WTC11 (cell line): ENCODE measurements around the gene MATR3. TPM values are rescaled to one million over a fixed set of nuclear protein-coding genes. Genes with fewer than 3 reads are reported as not detected.

ENCODE experiments used
- ATAC-seq: fragments of 200-7000 bp; cut with Tn5 transposase; 2 replicates; pipeline ENCODE4 v1.10.0; 2021; ENCODE audit warnings: mild to moderate bottlenecking, moderate library complexity
- CTCF ChIA-PET: fragments of 300-600 bp; sonication (Branson Sonifier 250); formaldehyde crosslinking; loops from one replicate; lab custom pipeline; 2021; ENCODE audit warnings: antibody characterized with exemption; lab: Charles Lee
- POLR2A ChIA-PET: fragments of 350-600 bp; sonication (Branson Sonifier 250); formaldehyde crosslinking; loops from one replicate; lab custom pipeline; 2021; ENCODE audit warnings: antibody characterized with exemption; lab: Charles Lee
- DNase-seq: peaks from one replicate; pipeline ENCODE4 v3.0.0; 2021; ENCODE audit warnings: low spot score
- H3K27ac Mint-ChIP-seq: 2 replicates; pipeline ENCODE4 v1.8.0; 2021; ENCODE audit warnings: mixed read lengths
- H3K27me3 Mint-ChIP-seq: 2 replicates; pipeline ENCODE4 v1.8.0; 2021; ENCODE audit warnings: low read depth, mild to moderate bottlenecking, moderate library complexity, mixed read lengths
- H3K36me3 Mint-ChIP-seq: 2 replicates; pipeline ENCODE4 v1.8.0; 2021; ENCODE audit warnings: mixed read lengths
- H3K4me1 Mint-ChIP-seq: 2 replicates; pipeline ENCODE4 v1.8.0; 2022; ENCODE audit warnings: mixed read lengths
- H3K4me3 Mint-ChIP-seq: 2 replicates; pipeline ENCODE4 v1.8.0; 2021; ENCODE audit warnings: mild to moderate bottlenecking, moderate library complexity, mixed read lengths
- H3K9me3 Mint-ChIP-seq: 2 replicates; pipeline ENCODE4 v1.8.0; 2021; ENCODE audit warnings: mixed read lengths
- EMX1 ChIP-seq: fragments of 250-450 bp; sonication (Bioruptor Pico); IDR thresholded peaks from 2 replicates; pipeline ENCODE4 v1.8.0; 2021; ENCODE audit warnings: mild to moderate bottlenecking
- ESRRA ChIP-seq: sonication (generic); formaldehyde crosslinking; IDR thresholded peaks from 2 replicates; pipeline ENCODE4 v1.8.1; 2022; ENCODE audit warnings: mild to moderate bottlenecking, missing genetic modification reagents, borderline replicate concordance
- KAT7 ChIP-seq: sonication (generic); formaldehyde crosslinking; IDR thresholded peaks from 2 replicates; pipeline ENCODE4 v1.8.1; 2023; ENCODE audit warnings: missing genetic modification reagents, mild to moderate bottlenecking, borderline replicate concordance
- NR1H2 ChIP-seq: sonication (generic); formaldehyde crosslinking; IDR thresholded peaks from 2 replicates; pipeline ENCODE4 v1.9.0; 2021; ENCODE audit warnings: mild to moderate bottlenecking, moderate library complexity, missing genetic modification reagents
- RORB ChIP-seq: fragments of 250-450 bp; sonication (Bioruptor Pico); IDR thresholded peaks from 2 replicates; pipeline ENCODE4 v1.9.0; 2021; ENCODE audit warnings: mild to moderate bottlenecking
- ZNF263 ChIP-seq: sonication (generic); formaldehyde crosslinking; IDR thresholded peaks from 2 replicates; pipeline ENCODE4 v1.8.1; 2022; ENCODE audit warnings: low read depth, mild to moderate bottlenecking, moderate library complexity, missing genetic modification reagents
- total RNA-seq: library from RNA; stranded (reverse); gene quantifications from 3 replicates; pipeline ENCODE4 v1.2.3, GENCODE V29; 2021
- TF ChIP-seq, protein P1 (sequence below): sonication (generic); formaldehyde crosslinking; IDR thresholded peaks from 2 replicates; pipeline ENCODE4 v1.8.0; 2023; ENCODE audit warnings: missing genetic modification reagents
- TF ChIP-seq, protein P2 (sequence below): fragments of 200-600 bp; IDR thresholded peaks from 2 replicates; pipeline ENCODE4 v1.8.0; 2022; ENCODE audit warnings: antibody characterized with exemption
- TF ChIP-seq, protein P3 (sequence below): sonication (generic); formaldehyde crosslinking; IDR thresholded peaks from 2 replicates; pipeline ENCODE4 v1.8.0; 2023; ENCODE audit warnings: missing genetic modification reagents, mild to moderate bottlenecking, borderline replicate concordance
- TF ChIP-seq, protein P4 (sequence below): sonication (generic); formaldehyde crosslinking; IDR thresholded peaks from 2 replicates; pipeline ENCODE4 v1.8.0; 2023; ENCODE audit warnings: mild to moderate bottlenecking, missing genetic modification reagents
- TF ChIP-seq, protein P5 (sequence below): fragments of 250-450 bp; sonication (Bioruptor Pico); conservative IDR thresholded peaks from 2 replicates; pipeline ENCODE4 v1.9.0; 2021; ENCODE audit warnings: mild to moderate bottlenecking
- TF ChIP-seq, protein P6 (sequence below): fragments of 250-450 bp; sonication (Bioruptor Pico); IDR thresholded peaks from 2 replicates; pipeline ENCODE4 v2.1.2; 2022; ENCODE audit warnings: mild to moderate bottlenecking, moderate library complexity

MATR3 gene
- total RNA-seq, 1 experiment from 2014 or later: 290 TPM

DNA sequence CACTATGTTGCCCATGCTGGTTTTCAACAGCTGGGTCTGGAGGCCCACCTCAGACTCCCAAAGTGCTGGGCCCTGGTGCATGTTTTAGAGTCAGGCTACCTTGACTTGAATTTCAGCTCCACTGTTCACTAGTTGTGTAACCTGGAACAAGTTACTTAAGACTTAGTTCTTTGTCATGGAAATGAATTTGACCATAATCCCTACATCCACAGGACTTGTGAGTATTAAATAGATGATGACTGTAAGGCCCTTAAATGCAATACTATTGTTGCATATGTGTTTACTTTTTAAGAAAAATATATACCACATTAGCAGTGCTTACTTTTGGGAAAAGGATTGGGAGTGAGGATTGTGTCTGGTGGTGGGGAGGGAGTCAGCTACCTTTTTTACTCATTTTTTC is 64.5 kb downstream of the MATR3 start:
- Mint-ChIP-seq H3K4me1 (peaks cover 4% of the 10 kb centered on the region), H3K9me3 (no peaks in the 10 kb centered on the region), H3K27ac (0 out of 2 replicates have a peak overlapping the region, but pooled peaks have one; percentile 44), H3K27me3 (no peaks in the 10 kb centered on the region), H3K36me3 (peaks cover 21% of the 10 kb centered on the region), H3K4me3 (no peak overlapping the region)
- ChIA-PET POLR2A (interaction anchor here (1.2 kb wide), 1 partner anchor 61 kb away, joined by 3 read pairs; no protein-coding TSS in a partner anchor), CTCF (no interaction called here)
- DNase-seq (no peak), ATAC-seq (no peak)
- TF ChIP-seq EMX1 (CRISPR knock-in tag) (no peak), ZNF263 (CRISPR knock-in tag) (no peak), NR1H2 (CRISPR knock-in tag) (no peak), RORB (no peak), ESRRA (CRISPR knock-in tag) (no peak), KAT7 (CRISPR knock-in tag) (no peak)
- TF ChIP-seq, protein P1, sequence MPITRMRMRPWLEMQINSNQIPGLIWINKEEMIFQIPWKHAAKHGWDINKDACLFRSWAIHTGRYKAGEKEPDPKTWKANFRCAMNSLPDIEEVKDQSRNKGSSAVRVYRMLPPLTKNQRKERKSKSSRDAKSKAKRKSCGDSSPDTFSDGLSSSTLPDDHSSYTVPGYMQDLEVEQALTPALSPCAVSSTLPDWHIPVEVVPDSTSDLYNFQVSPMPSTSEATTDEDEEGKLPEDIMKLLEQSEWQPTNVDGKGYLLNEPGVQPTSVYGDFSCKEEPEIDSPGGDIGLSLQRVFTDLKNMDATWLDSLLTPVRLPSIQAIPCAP (CRISPR knock-in tag): no peak
- TF ChIP-seq, protein P2, sequence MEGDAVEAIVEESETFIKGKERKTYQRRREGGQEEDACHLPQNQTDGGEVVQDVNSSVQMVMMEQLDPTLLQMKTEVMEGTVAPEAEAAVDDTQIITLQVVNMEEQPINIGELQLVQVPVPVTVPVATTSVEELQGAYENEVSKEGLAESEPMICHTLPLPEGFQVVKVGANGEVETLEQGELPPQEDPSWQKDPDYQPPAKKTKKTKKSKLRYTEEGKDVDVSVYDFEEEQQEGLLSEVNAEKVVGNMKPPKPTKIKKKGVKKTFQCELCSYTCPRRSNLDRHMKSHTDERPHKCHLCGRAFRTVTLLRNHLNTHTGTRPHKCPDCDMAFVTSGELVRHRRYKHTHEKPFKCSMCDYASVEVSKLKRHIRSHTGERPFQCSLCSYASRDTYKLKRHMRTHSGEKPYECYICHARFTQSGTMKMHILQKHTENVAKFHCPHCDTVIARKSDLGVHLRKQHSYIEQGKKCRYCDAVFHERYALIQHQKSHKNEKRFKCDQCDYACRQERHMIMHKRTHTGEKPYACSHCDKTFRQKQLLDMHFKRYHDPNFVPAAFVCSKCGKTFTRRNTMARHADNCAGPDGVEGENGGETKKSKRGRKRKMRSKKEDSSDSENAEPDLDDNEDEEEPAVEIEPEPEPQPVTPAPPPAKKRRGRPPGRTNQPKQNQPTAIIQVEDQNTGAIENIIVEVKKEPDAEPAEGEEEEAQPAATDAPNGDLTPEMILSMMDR: no peak
- TF ChIP-seq, protein P3, sequence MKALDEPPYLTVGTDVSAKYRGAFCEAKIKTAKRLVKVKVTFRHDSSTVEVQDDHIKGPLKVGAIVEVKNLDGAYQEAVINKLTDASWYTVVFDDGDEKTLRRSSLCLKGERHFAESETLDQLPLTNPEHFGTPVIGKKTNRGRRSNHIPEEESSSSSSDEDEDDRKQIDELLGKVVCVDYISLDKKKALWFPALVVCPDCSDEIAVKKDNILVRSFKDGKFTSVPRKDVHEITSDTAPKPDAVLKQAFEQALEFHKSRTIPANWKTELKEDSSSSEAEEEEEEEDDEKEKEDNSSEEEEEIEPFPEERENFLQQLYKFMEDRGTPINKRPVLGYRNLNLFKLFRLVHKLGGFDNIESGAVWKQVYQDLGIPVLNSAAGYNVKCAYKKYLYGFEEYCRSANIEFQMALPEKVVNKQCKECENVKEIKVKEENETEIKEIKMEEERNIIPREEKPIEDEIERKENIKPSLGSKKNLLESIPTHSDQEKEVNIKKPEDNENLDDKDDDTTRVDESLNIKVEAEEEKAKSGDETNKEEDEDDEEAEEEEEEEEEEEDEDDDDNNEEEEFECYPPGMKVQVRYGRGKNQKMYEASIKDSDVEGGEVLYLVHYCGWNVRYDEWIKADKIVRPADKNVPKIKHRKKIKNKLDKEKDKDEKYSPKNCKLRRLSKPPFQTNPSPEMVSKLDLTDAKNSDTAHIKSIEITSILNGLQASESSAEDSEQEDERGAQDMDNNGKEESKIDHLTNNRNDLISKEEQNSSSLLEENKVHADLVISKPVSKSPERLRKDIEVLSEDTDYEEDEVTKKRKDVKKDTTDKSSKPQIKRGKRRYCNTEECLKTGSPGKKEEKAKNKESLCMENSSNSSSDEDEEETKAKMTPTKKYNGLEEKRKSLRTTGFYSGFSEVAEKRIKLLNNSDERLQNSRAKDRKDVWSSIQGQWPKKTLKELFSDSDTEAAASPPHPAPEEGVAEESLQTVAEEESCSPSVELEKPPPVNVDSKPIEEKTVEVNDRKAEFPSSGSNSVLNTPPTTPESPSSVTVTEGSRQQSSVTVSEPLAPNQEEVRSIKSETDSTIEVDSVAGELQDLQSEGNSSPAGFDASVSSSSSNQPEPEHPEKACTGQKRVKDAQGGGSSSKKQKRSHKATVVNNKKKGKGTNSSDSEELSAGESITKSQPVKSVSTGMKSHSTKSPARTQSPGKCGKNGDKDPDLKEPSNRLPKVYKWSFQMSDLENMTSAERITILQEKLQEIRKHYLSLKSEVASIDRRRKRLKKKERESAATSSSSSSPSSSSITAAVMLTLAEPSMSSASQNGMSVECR (CRISPR knock-in tag): no peak
- TF ChIP-seq, protein P4, sequence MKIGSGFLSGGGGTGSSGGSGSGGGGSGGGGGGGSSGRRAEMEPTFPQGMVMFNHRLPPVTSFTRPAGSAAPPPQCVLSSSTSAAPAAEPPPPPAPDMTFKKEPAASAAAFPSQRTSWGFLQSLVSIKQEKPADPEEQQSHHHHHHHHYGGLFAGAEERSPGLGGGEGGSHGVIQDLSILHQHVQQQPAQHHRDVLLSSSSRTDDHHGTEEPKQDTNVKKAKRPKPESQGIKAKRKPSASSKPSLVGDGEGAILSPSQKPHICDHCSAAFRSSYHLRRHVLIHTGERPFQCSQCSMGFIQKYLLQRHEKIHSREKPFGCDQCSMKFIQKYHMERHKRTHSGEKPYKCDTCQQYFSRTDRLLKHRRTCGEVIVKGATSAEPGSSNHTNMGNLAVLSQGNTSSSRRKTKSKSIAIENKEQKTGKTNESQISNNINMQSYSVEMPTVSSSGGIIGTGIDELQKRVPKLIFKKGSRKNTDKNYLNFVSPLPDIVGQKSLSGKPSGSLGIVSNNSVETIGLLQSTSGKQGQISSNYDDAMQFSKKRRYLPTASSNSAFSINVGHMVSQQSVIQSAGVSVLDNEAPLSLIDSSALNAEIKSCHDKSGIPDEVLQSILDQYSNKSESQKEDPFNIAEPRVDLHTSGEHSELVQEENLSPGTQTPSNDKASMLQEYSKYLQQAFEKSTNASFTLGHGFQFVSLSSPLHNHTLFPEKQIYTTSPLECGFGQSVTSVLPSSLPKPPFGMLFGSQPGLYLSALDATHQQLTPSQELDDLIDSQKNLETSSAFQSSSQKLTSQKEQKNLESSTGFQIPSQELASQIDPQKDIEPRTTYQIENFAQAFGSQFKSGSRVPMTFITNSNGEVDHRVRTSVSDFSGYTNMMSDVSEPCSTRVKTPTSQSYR (CRISPR knock-in tag): no peak
- TF ChIP-seq, protein P5, sequence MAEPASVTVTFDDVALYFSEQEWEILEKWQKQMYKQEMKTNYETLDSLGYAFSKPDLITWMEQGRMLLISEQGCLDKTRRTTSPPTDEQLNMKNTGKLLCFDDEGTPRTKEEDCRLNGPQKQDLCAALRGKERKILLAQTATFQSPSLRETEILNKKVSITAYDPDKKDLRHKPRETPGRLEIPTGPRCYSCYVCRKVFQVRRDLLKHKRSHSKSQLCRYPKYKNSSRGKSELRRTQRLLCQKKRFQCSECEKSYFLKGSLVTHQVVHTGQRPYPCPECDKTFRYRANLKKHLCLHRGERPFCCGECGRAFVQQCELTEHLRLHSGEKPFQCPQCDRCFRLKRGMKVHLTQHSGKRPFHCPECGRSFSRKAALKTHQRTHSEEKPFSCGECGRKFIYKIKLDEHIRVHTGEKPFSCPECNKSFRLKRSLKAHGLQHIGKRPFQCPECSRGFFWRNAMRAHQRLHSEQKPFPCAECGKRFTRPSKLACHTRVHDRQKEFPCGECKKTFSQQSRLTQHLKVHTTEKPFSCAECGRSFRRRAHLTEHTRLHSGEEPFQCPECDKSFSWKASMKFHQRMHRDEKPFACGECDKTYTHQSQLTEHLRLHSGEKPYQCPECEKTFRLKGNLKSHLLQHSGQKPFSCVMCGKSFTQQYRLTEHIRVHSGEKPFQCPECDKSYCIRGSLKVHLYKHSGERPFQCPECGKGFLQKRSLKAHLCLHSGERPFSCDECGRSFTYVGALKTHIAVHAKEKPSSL (CRISPR knock-in tag): no peak
- TF ChIP-seq, protein P6, sequence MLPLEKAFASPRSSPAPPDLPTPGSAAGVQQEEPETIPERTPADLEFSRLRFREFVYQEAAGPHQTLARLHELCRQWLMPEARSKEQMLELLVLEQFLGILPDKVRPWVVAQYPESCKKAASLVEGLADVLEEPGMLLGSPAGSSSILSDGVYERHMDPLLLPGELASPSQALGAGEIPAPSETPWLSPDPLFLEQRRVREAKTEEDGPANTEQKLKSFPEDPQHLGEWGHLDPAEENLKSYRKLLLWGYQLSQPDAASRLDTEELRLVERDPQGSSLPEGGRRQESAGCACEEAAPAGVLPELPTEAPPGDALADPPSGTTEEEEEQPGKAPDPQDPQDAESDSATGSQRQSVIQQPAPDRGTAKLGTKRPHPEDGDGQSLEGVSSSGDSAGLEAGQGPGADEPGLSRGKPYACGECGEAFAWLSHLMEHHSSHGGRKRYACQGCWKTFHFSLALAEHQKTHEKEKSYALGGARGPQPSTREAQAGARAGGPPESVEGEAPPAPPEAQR (CRISPR knock-in tag): no peak
- TF ChIP-seq, all 79 proteins: peak for 0
